H1 (cell line): ENCODE data around the gene ENO2. TPM values are rescaled to one million over a fixed set of nuclear protein-coding genes. Genes with fewer than 3 reads are reported as not detected.

Source experiments
- CTCF ChIA-PET: fragments of 300-600 bp; sonication (Branson Sonifier 250); formaldehyde crosslinking; loops from one replicate; lab custom pipeline; 2021; ENCODE audit not compliant: partially characterized antibody; lab: Charles Lee
- POLR2A ChIA-PET: fragments of 300-600 bp; sonication (Branson Sonifier 250); formaldehyde crosslinking; loops from one replicate; lab custom pipeline; 2021; ENCODE audit warnings: inconsistent platforms; ENCODE audit not compliant: partially characterized antibody; lab: Charles Lee
- DNase-seq, 2 experiments: peaks; one replicate each; pipeline versions ENCODE4 v3.0.0 to v3.0.0-alpha.2; 2010 to 2022; ENCODE audit warnings: low spot score in 2 of 2, low read depth in 1 of 2, mixed read lengths in 1 of 2
- FAIRE-seq: peaks from 2 replicates; lab custom pipeline; 2011; peaks lifted over from hg19 to GRCh38; lab: Jason Lieb, UNC
- H2AFZ ChIP-seq: 2 replicates; pipeline ENCODE4 v1.8.1; 2012; ENCODE audit warnings: low read length, inconsistent platforms
- H2AK5ac ChIP-seq: 2 replicates; pipeline ENCODE4 v1.6.1; 2013; ENCODE audit warnings: low read depth, low read length
- H2BK120ac ChIP-seq: replicated peaks from 2 replicates; pipeline ENCODE3; 2013; ENCODE audit warnings: low read depth, low read length, inconsistent platforms
- H2BK12ac ChIP-seq: 2 replicates; pipeline ENCODE4 v1.6.1; 2013; ENCODE audit warnings: low read depth, low read length
- H2BK15ac ChIP-seq: 2 replicates; pipeline ENCODE4 v1.6.1; 2013; ENCODE audit warnings: low read length
- H2BK20ac ChIP-seq: 2 replicates; pipeline ENCODE4 v1.6.1; 2013; ENCODE audit warnings: low read length
- H2BK5ac ChIP-seq: 2 replicates; pipeline ENCODE4 v1.6.1; 2013; ENCODE audit warnings: low read depth, low read length
- H3K14ac ChIP-seq: 2 replicates; pipeline ENCODE4 v1.6.1; 2013; ENCODE audit warnings: inconsistent platforms; ENCODE audit not compliant: insufficient read length
- H3K18ac ChIP-seq: 2 replicates; pipeline ENCODE4 v1.6.1; 2013; ENCODE audit warnings: low read length; ENCODE audit errors: extremely low read depth
- H3K23ac ChIP-seq: 2 replicates; pipeline ENCODE4 v1.6.1; 2013; ENCODE audit warnings: inconsistent platforms; ENCODE audit not compliant: insufficient read length
- H3K23me2 ChIP-seq: 2 replicates; pipeline ENCODE4 v1.6.1; 2013; ENCODE audit warnings: low read depth, low read length
- H3K27ac ChIP-seq: 2 replicates; pipeline ENCODE4 v1.6.1; 2011; ENCODE audit warnings: low read depth, low read length, inconsistent platforms
- H3K27me3 ChIP-seq, 4 experiments: replicated peaks in 1 of 4; 1 replicate in 1 of 4; 2 replicates in 3 of 4; pipeline versions ENCODE4 v1.6.1 to v1.8.1; 2011 to 2013; ENCODE audit warnings: low read length in 3 of 4, mild to moderate bottlenecking in 3 of 4, inconsistent platforms in 2 of 4, mixed read lengths in 2 of 4, moderate library complexity in 1 of 4; ENCODE audit not compliant: control insufficient read depth in 3 of 4, insufficient read depth in 3 of 4; ENCODE audit errors: extremely low read depth in 1 of 4
- H3K36me3 ChIP-seq, 4 experiments: 2 replicates each; pipeline versions ENCODE4 v1.6.1 to v1.8.1; 2011 to 2013; ENCODE audit warnings: mild to moderate bottlenecking in 4 of 4, low read length in 3 of 4, moderate library complexity in 2 of 4, control low read depth in 1 of 4, inconsistent platforms in 1 of 4; ENCODE audit not compliant: insufficient read depth in 4 of 4, control insufficient read depth in 2 of 4
- H3K4ac ChIP-seq: replicated peaks from 2 replicates; pipeline ENCODE3; 2013; ENCODE audit warnings: low read length, low read depth, mixed read lengths, inconsistent platforms; ENCODE audit not compliant: insufficient read length
- H3K4me1 ChIP-seq, 4 experiments: replicated peaks in 1 of 4; 1 replicate in 1 of 4; 2 replicates in 3 of 4; pipeline versions ENCODE4 v1.6.1 to v1.8.1; 2011 to 2013; ENCODE audit warnings: low read length in 3 of 4, inconsistent platforms in 2 of 4, mixed read lengths in 1 of 4; ENCODE audit not compliant: insufficient read depth in 4 of 4, control insufficient read depth in 3 of 4
- H3K4me2 ChIP-seq, 2 experiments: 2 replicates each; pipeline versions ENCODE4 v1.6.1 to v1.8.1; 2011 to 2013; ENCODE audit warnings: low read depth in 2 of 2, low read length in 2 of 2, control low read depth in 1 of 2, inconsistent platforms in 1 of 2, mild to moderate bottlenecking in 1 of 2; ENCODE audit not compliant: insufficient read depth in 1 of 2
- H3K4me3 ChIP-seq, 4 experiments: fragments of 200-600, 300-600 bp in 1 of 4; sonication (generic), shearing (Covaris generic), sonication (Bioruptor Twin) in 1 of 4; 2 replicates each; pipeline versions ENCODE4 v1.5.1 to v1.8.1; 2011 to 2016; ENCODE audit warnings: low read length in 4 of 4, low read depth in 3 of 4, control low read depth in 2 of 4, inconsistent platforms in 2 of 4, mild to moderate bottlenecking in 2 of 4, mixed read lengths in 1 of 4, moderate library complexity in 1 of 4; ENCODE audit not compliant: insufficient read depth in 2 of 4; ENCODE audit errors: extremely low read depth in 1 of 4
- H3K56ac ChIP-seq: replicated peaks from 2 replicates; pipeline ENCODE3; 2013; ENCODE audit warnings: low read depth, mild to moderate bottlenecking, mixed read lengths, low read length, inconsistent platforms; ENCODE audit not compliant: insufficient read length
- H3K79me1 ChIP-seq: 2 replicates; pipeline ENCODE4 v1.6.1; 2013; ENCODE audit warnings: low read depth, low read length, control low read depth
- H3K79me2 ChIP-seq, 2 experiments: 2 replicates each; pipeline versions ENCODE4 v1.6.1 to v1.8.1; 2012 to 2013; ENCODE audit warnings: low read length in 2 of 2, mild to moderate bottlenecking in 2 of 2, inconsistent platforms in 1 of 2; ENCODE audit not compliant: insufficient read depth in 2 of 2, control insufficient read depth in 1 of 2
- H3K9ac ChIP-seq, 4 experiments: replicated peaks in 1 of 4; 1 replicate in 1 of 4; 2 replicates in 3 of 4; pipeline versions ENCODE4 v1.6.1 to v1.8.1; 2011 to 2013; ENCODE audit warnings: low read depth in 3 of 4, low read length in 3 of 4, control low read depth in 2 of 4, mild to moderate bottlenecking in 2 of 4, moderate library complexity in 2 of 4, inconsistent platforms in 1 of 4; ENCODE audit errors: extremely low read depth in 1 of 4
- H3K9me3 ChIP-seq, 2 experiments: 2 replicates each; pipeline versions ENCODE4 v1.6.1 to v1.8.1; 2012 to 2013; ENCODE audit warnings: mild to moderate bottlenecking in 2 of 2, moderate library complexity in 2 of 2, control low read depth in 1 of 2, inconsistent platforms in 1 of 2, low read depth in 1 of 2, low read length in 1 of 2, mixed read lengths in 1 of 2; ENCODE audit not compliant: insufficient read depth in 2 of 2
- H4K20me1 ChIP-seq, 2 experiments: replicated peaks in 1 of 2; 2 replicates each; pipeline versions ENCODE3 to v1.8.1; 2011 to 2013; ENCODE audit warnings: inconsistent platforms in 2 of 2, low read length in 2 of 2, mild to moderate bottlenecking in 1 of 2; ENCODE audit not compliant: insufficient read depth in 2 of 2, control insufficient read depth in 1 of 2
- H4K5ac ChIP-seq: 2 replicates; pipeline ENCODE4 v1.6.1; 2013; ENCODE audit warnings: low read length, low read depth, mixed read lengths, inconsistent platforms; ENCODE audit not compliant: insufficient read length
- H4K8ac ChIP-seq: 2 replicates; pipeline ENCODE4 v1.8.0; 2013; ENCODE audit warnings: mild to moderate bottlenecking, moderate library complexity, low read length, inconsistent platforms; ENCODE audit not compliant: insufficient read depth; ENCODE audit errors: extremely low read depth
- H4K91ac ChIP-seq: replicated peaks from 2 replicates; pipeline ENCODE3; 2013; ENCODE audit warnings: low read length, mixed read lengths, inconsistent platforms; ENCODE audit not compliant: insufficient read length
- CTBP2 ChIP-seq: IDR thresholded peaks from 2 replicates; pipeline ENCODE4 v1.7.0; 2011; ENCODE audit warnings: borderline replicate concordance, mild to moderate bottlenecking, moderate library complexity, mixed read lengths, low read length; ENCODE audit not compliant: insufficient read depth, insufficient read length
- FOSL1 ChIP-seq: IDR thresholded peaks from 2 replicates; pipeline ENCODE4 v1.6.1; 2011; ENCODE audit warnings: mild to moderate bottlenecking, low read depth, low read length, moderate library complexity; ENCODE audit not compliant: insufficient read depth
- GABPA ChIP-seq: IDR thresholded peaks from 2 replicates; pipeline ENCODE4 v1.6.1; 2011; ENCODE audit warnings: mild to moderate bottlenecking, low read length, moderate library complexity, borderline replicate concordance; ENCODE audit not compliant: insufficient read depth
- HDAC2 ChIP-seq, 2 experiments: fragments of 300-600 bp in 1 of 2; sonication (generic) in 1 of 2; IDR thresholded peaks; 2 replicates each; pipeline ENCODE4 v1.6.1; 2011 to 2012; ENCODE audit warnings: low read depth in 2 of 2, low read length in 2 of 2, mild to moderate bottlenecking in 2 of 2, moderate library complexity in 2 of 2, borderline replicate concordance in 1 of 2, inconsistent platforms in 1 of 2
- HDAC6 ChIP-seq: IDR thresholded peaks from one replicate; pipeline ENCODE4 v1.7.1; 2012; ENCODE audit warnings: low read depth, mild to moderate bottlenecking, inconsistent platforms, low read length, moderate library complexity
- MAFK ChIP-seq: IDR thresholded peaks from 2 replicates; pipeline ENCODE4 v1.6.1; 2012; ENCODE audit warnings: low read depth, mild to moderate bottlenecking, improper control_type of control experiment, low read length
- MAX ChIP-seq: IDR thresholded peaks from 2 replicates; pipeline ENCODE4 v1.6.1; 2012; ENCODE audit warnings: inconsistent platforms
- RAD21 ChIP-seq, 2 experiments: IDR thresholded peaks in 1 of 2; conservative IDR thresholded peaks in 1 of 2; 2 replicates each; pipeline ENCODE4 v1.6.1; 2011; ENCODE audit warnings: low read depth in 2 of 2, low read length in 2 of 2, improper control_type of control experiment in 1 of 2, inconsistent platforms in 1 of 2, mild to moderate bottlenecking in 1 of 2, moderate library complexity in 1 of 2
- SAP30 ChIP-seq: fragments of 300-600 bp; sonication (generic); IDR thresholded peaks from 2 replicates; pipeline ENCODE4 v1.7.1; 2012; ENCODE audit warnings: low read length, moderate library complexity, mild to moderate bottlenecking, inconsistent platforms; ENCODE audit not compliant: insufficient read depth, insufficient replicate concordance
- TCF12 ChIP-seq: IDR thresholded peaks from 2 replicates; pipeline ENCODE4 v1.6.1; 2011; ENCODE audit warnings: low read depth, mild to moderate bottlenecking, low read length
- TEAD4 ChIP-seq: IDR thresholded peaks from 2 replicates; pipeline ENCODE4 v1.6.1; 2012; ENCODE audit warnings: low read depth, low read length, inconsistent platforms, mixed read lengths
- WGBS, 2 experiments: shearing (Covaris generic) in 1 of 2; methylation state at CpG; one replicate each; pipeline versions ENCODE4 v1.1.6 to v1.1.7; 2013 to 2015; ENCODE audit warnings: low lambda C conversion rate in 2 of 2, mixed read lengths in 2 of 2, inconsistent platforms in 1 of 2, low coverage in 1 of 2, missing lambda C conversion rate in 1 of 2; ENCODE audit not compliant: insufficient replicate concordance in 2 of 2, insufficient coverage in 1 of 2, insufficient read length in 1 of 2; ENCODE audit errors: extremely low coverage in 1 of 2, missing lambda C conversion rate in 1 of 2; 5-methylcytosine and 5-hydroxymethylcytosine counted together
- polyA plus RNA-seq, 7 experiments: library from polyadenylated mRNA; depleted of rRNA in 3 of 7; stranded (reverse) in 5 of 7; unstranded in 2 of 7; fragments of >200 nt in 5 of 7; fragments of 200-250 nt in 2 of 7; gene quantifications; 1 replicate in 5 of 7; 2 replicates in 1 of 7; 4 replicates in 1 of 7; pipeline versions ENCODE4 v1.2.1 to v1.2.3, GENCODE V29; 2011 to 2013; ENCODE audit warnings: missing spikeins in 2 of 7, mixed read lengths in 2 of 7
- total RNA-seq: library from RNA; stranded (reverse); fragmentation: NEBNext Ultra II Directional; extraction: Animal tissue kit (Norgen Biotek cat#: 25700); gene quantifications from 2 replicates; pipeline ENCODE4 v1.2.1, GENCODE V29; 2021

Gene ENO2
- total and polyA plus RNA-seq, 2 of the 8 experiments (the other 6 are each of a cell fraction or from before 2014, with no cell fraction given), result 92.4 to 102 TPM

- Histone ChIP-seq H4K91ac (no peak overlapping the region), H3K4me2 (peak overlapping the region; percentile 84 to 92; a peak in 3 of 4 replicates), H3K9me3 (no peaks in the 10 kb centered on the region), H3K14ac (no peak overlapping the region), H3K4ac (no peak overlapping the region), H3K4me1 (peaks cover 0 to 18% (median 9%) of the 10 kb centered on the region in 4 experiments; a peak in 6 of 7 replicates), H2AK5ac (no peak overlapping the region), H2BK20ac (no peak overlapping the region), H3K27ac (no peak overlapping the region), H2BK5ac (no peak overlapping the region), H4K20me1 (peaks cover 0 to 2% of the 10 kb centered on the region in 2 experiments), H3K4me3 (peak overlapping the region in 3 of 4 experiments; percentile 15 to 86 (median 26); a peak in 4 of 8 replicates), H3K27me3 (no peaks in the 10 kb centered on the region), H3K79me1 (peaks cover 4% of the 10 kb centered on the region), H4K5ac (no peak overlapping the region), H3K36me3 (peaks cover 10 to 46% (median 26%) of the 10 kb centered on the region in 4 experiments; a peak in 7 of 8 replicates), H3K56ac (no peak overlapping the region), H2BK12ac (peak overlapping the region; percentile 75; the same call in 1 of the 2 replicates), H3K9ac (no peak overlapping the region), H3K23me2 (peaks cover 11% of the 10 kb centered on the region; the same call in 1 of the 2 replicates), H3K18ac (no peak overlapping the region), H3K79me2 (peaks cover 0 to 9% of the 10 kb centered on the region in 2 experiments; a peak in 1 of 4 replicates), H3K23ac (no peak overlapping the region), H2BK15ac (peak overlapping the region; percentile 97; the same call in 1 of the 2 replicates), H4K8ac (no peak overlapping the region), H2BK120ac (no peak overlapping the region), H2AFZ (no peak overlapping the region)
- ChIA-PET POLR2A (interaction anchor here (0.6 to 39.6 kb wide), 6 partner anchors 9 to 46 kb away, joined by 3 to 1027 read pairs (median 128); partner anchors contain the start of genes ATN1, C12orf57, LRRC23 and PTPN6), CTCF (interaction anchor here (1.2 to 9.3 kb wide), 6 partner anchors 9 to 46 kb away, joined by 3 to 74 read pairs (median 6); partner anchors contain the start of gene LRRC23)
- FAIRE-seq (no peak), DNase-seq (no peak)
- 80% methylated on average over 8 of the region's 14 CpGs; no CpG with 5 or more reads in 1 of the 2 experiments for WGBS, 2 experiments
- TF ChIP-seq TEAD4 (no peak), GABPA (no peak), HDAC2 (IDR thresholded peaks at IDR 0.05; ENCODE audit: borderline replicate concordance in 1 of 2, low read depth in 2 of 2, low read length in 2 of 2) (no peak), MAX (no peak), FOSL1 (no peak), MAFK (no peak), CTBP2 (no peak), TCF12 (no peak), RAD21 (IDR thresholded peaks at IDR 0.05 in 1 of 2, conservative IDR thresholded peaks at IDR 0.05 in 1 of 2; ENCODE audit: low read depth in 2 of 2, low read length in 2 of 2) (no peak), HDAC6 (no peak), SAP30 (no peak)
These were observed 1.5 kb downstream of the ENO2 start for GRCh38 chr12:6915789-6916285.
